ENCODE results near the gene MAT2B.
A peak's percentile ranks its signal among the peaks of the same experiment; 100 is the strongest.

MAT2B gene

DNA sequence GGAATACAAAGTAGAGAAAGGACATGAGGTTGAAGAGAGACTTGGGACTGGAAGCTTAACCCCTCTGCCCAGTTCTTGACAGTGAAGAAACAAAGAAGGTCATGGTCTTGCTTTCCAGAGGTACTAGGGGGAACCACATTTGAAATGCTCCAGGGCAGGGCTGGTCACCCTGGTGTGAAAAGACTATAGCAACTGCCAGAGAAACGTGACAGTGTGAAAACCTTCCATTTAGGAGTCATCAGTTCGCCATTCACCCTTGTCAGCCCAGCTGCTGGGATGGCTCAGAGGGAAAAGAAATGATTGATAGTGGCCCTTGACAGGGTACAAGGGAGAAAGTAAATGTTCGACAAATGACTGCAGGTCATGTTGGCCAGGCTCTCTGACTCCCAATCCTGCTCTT is 56.7 kb downstream of the MAT2B start:
- no peak for DNase-seq

DNA sequence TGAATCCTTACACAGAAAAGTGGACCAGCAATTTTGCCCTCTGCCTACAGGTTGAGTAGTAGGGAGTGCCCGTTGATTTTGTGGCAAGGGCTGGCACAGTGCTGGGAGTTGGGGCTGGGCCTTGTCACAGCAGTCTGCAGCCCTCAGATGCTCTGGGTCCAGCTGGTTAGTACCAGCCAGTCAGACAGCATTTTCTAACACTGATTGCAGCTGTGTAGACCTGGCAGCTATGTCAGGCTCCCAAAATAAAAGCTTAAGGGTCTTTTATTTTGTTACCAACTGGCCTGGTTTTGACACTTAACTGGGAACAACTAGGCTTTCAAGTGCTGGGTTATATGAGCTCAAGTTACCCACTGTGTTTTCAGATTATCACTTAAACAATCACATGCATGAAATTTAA is 57.7 kb downstream of the MAT2B start:
- no peak for DNase-seq

DNA sequence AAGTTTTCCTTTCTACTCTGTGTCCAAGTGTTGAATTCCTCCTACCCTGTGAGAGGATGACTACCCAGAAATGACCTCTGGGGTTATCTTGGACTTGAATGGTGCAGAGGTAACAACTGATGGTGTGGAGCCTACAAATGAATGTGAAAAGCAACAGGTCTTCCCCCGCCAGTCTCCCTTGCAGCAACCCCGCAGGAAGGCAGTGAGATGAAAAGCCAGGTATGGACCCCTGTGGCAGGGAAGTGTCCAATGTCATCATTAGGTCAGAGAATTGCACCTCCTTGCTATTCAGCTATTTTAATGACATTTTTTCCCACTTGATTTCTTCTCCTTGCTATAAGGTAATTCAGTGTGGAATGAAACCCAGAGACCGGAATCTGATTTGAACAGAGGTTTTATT is 58.5 kb downstream of the MAT2B start:
- no peak for DNase-seq

DNA sequence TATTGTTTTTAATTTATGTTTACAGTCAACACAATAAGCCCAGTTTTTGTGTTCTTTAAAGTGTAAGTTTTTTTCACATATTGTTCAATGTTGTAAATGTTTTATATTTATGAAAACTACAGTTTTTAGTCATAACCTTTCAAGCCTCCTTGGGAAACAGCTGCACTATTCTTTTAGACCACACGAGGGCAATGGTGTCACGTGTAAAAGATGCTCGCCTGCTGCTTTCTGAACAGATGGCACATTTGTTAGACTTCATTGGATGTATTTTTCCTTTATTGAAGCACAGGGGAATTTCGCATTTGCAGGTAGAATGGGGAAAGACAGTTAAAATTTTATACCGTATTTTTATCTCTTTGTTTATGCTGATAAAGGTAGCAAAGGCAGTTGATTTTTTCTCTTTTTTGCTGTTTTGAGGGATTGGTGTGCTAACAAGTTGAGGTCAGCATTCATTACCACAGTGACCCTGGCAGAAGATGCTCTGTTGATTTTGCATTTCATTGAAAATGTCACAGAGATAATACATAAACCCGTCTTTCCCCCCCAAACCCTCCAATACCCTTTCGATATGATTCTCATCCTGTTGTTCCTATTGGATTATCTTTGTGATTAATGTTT is 59.0 kb downstream of the MAT2B start:
- DNase-seq: peak; percentile 47

DNA sequence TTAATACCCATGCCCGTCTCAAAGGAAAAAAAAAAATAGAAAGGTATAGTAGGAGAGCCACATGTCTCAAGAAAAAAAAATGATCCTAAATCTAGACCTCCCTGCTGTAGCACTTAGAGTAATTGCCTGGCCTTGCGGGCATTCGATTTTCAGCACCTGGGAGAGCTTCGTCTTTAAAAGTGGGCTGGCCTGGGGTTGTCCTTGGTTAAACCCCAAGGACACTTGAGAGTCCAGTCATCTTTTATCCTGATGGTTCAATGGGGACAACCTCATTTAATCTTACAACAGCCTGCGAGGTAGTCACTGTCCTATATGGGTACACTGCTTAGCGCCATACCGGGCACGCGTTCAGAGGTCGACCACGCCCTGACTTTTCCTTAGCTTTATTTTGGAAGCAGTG is 60.1 kb downstream of the MAT2B start:
- no peak for DNase-seq

DNA sequence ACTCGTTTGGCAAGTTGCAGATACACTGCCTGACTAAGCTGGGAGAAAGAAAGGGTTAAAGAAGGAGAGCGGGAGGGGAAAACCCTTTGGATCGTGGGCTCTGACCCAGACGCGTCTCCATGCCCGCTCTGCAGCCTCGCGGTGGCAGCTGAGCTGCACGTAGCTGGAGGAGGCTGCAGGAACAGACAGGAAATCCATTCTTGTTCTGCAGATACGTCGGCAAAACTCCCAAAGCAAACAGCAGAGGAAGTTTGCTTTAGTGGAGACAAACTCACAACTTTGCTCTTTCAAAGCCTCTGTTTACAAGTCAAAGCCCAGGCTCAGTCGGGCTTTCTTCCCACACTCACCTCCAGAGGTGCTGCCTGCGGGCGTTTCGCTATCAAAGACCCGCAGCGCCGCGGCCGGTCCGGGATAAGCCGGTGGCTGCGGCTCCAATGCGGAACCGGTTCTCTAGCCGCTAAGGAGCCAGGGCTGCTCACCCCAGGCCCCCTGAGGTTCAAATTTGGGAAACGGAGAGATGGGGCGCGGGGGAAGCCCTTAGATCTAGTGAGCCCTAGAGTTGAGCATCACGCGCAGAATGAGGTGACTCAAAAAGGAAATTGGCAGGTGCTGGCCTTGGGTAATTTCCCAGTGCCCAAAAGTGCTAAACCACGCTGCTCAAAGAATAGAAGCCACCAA is 60.7 kb downstream of the MAT2B start:
- peak; percentile 2 for DNase-seq

DNA sequence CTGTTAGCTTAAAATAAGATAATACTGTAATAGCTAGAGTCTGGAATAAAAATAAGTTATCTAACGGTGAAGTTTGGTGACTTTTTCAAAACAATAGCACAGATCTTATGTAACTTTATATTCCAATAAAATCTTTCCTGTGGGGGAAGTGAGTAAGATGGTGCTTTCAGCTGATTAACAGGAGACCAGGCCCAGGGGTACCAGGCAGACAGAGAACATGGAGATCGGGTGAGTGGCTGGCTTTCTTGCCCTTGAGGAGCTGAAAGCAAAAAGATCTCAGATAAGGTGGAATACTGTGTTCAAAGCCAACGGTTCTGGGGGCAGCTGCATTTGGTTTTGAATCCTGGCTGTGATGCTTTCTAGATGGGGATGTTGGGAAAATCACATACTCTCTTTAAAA is 61.3 kb downstream of the MAT2B start:
- DNase-seq: no peak

DNA sequence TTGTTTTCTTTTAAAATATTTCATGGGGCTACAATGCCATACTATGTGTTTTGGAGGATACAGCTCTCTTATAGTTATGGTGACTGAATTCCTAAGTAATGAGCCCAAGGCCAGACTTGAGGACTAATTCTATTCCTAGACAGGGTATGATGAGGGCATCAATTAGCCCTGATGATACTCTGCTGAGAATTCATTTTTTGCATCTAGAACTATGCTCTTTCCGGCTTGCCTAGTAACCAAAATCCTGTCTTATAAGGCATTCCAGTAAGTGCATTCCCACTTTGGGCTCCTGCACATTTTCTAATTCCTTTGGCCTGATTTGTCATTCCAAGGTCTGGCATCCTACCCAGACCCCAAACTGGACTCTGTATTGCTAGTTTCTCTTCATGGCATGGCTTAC is 62.4 kb downstream of the MAT2B start:
- DNase-seq: no peak

Data from effector CD4-positive, alpha-beta T cell (primary cell).